Left lung (tissue), 10 donors: ENCODE results near the gene GLIS2. TPM values are rescaled to one million over a fixed set of nuclear protein-coding genes. Genes with fewer than 3 reads are reported as not detected.

Experiments
- ATAC-seq: fragments of 200-7000 bp; cut with Tn5 transposase; one replicate; pipeline ENCODE4 v1.9.1; 2020; ENCODE audit warnings: moderate library complexity
- DNase-seq, 4 donors: peaks; one replicate each; pipeline ENCODE4 v3.0.0-alpha.2; 2013 to 2020
- H3K27ac ChIP-seq, 2 donors: fragments of 200-600 bp; sonication (generic) in 1 of 2; one replicate each; pipeline versions ENCODE4 v1.5.0 to v1.8.0; 2020 to 2021
- H3K27me3 ChIP-seq, 2 donors: fragments of 200-600 bp; sonication (generic) in 1 of 2; one replicate each; pipeline versions ENCODE4 v1.5.0 to v1.8.0; 2020 to 2021
- H3K36me3 ChIP-seq, 2 donors: fragments of 200-600 bp; sonication (generic) in 1 of 2; one replicate each; pipeline versions ENCODE4 v1.5.0 to v1.8.0; 2020 to 2021
- H3K4me1 ChIP-seq, 2 donors: fragments of 200-600 bp; one replicate each; pipeline ENCODE4 v1.8.0; 2021
- H3K4me3 ChIP-seq, 2 donors: fragments of 200-600 bp; sonication (generic) in 1 of 2; one replicate each; pipeline versions ENCODE4 v1.5.0 to v1.8.0; 2020 to 2021; ENCODE audit warnings: mild to moderate bottlenecking in 1 of 2
- H3K9me3 ChIP-seq, 2 donors: fragments of 200-600 bp; sonication (generic) in 1 of 2; one replicate each; pipeline versions ENCODE4 v1.5.0 to v1.8.0; 2020 to 2021
- intact Hi-C, 2 donors: fragments of 100-400 bp; cut with DNase I; formaldehyde crosslinking; loops; one replicate each; pipeline versions ENCODE4 v1.11.2 to v1.14.2; 2022
- polyA plus RNA-seq, 6 donors: library from polyadenylated mRNA; unstranded; fragments of 120-200 nt; gene quantifications; one replicate each; pipeline ENCODE4 v1.2.1, GENCODE V29; 2013; ENCODE audit not compliant: insufficient read length in 6 of 6
- total RNA-seq, 2 donors: library from RNA; stranded (reverse); fragmentation: NEBNext Ultra II Directional; extraction: Animal tissue kit (Norgen Biotek cat#: 25700); gene quantifications; one replicate each; pipeline ENCODE4 v1.2.1, GENCODE V29; 2021
- TF ChIP-seq, protein P1 (sequence below), 2 donors: fragments of 200-600 bp; sonication (generic) in 1 of 2; IDR thresholded peaks; one replicate each; pipeline versions ENCODE4 v1.5.0 to v1.8.0; 2021; ENCODE audit warnings: antibody characterized with exemption in 2 of 2
- donor health status: DM: no; HTN: yes; CAD: no.
- donor health status: DM: no; HTN: no; CAD: no.

Gene GLIS2
- total and polyA plus RNA-seq, 8 donors = 17.2 to 31.0 (median 25.3) TPM

- no peak overlapping the region for H3K27ac ChIP-seq
- DNase-seq (no peak), ATAC-seq (no peak)
- no peaks in the 10 kb centered on the region for H3K27me3 ChIP-seq
- H3K36me3 ChIP-seq = peaks cover 0 to 95% of the 10 kb centered on the region in 2 donors
- H3K9me3 ChIP-seq = no peaks in the 10 kb centered on the region
- H3K4me1 ChIP-seq = peaks cover 0 to 17% of the 10 kb centered on the region in 2 donors
- no peak overlapping the region for H3K4me3 ChIP-seq
- intact Hi-C loops = no loop called here
- TF ChIP-seq, protein P1, sequence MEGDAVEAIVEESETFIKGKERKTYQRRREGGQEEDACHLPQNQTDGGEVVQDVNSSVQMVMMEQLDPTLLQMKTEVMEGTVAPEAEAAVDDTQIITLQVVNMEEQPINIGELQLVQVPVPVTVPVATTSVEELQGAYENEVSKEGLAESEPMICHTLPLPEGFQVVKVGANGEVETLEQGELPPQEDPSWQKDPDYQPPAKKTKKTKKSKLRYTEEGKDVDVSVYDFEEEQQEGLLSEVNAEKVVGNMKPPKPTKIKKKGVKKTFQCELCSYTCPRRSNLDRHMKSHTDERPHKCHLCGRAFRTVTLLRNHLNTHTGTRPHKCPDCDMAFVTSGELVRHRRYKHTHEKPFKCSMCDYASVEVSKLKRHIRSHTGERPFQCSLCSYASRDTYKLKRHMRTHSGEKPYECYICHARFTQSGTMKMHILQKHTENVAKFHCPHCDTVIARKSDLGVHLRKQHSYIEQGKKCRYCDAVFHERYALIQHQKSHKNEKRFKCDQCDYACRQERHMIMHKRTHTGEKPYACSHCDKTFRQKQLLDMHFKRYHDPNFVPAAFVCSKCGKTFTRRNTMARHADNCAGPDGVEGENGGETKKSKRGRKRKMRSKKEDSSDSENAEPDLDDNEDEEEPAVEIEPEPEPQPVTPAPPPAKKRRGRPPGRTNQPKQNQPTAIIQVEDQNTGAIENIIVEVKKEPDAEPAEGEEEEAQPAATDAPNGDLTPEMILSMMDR (IDR thresholded peaks at IDR 0.05) = no peak
These were observed 67.0 kb downstream of the GLIS2 start for GRCh38 chr16:4382795-4383357.

GRCh38 chr16:4383591-4384444 is 68.0 kb downstream of the GLIS2 start:
- TF ChIP-seq, protein P1 (IDR thresholded peaks at IDR 0.05) = no peak
- no peak overlapping the region for H3K4me3 ChIP-seq
- intact Hi-C loops = no loop called here
- H3K36me3 ChIP-seq = peaks cover 0 to 95% of the 10 kb centered on the region in 2 donors
- DNase-seq = no peak
- H3K9me3 ChIP-seq = no peaks in the 10 kb centered on the region
- peaks cover 0 to 9% of the 10 kb centered on the region in 2 donors for H3K4me1 ChIP-seq
- no peak for ATAC-seq
- H3K27me3 ChIP-seq = no peaks in the 10 kb centered on the region
- no peak overlapping the region for H3K27ac ChIP-seq

- Histone ChIP-seq H3K27ac (peak overlapping the region in 1 of 2 donors; percentile 5), H3K36me3 (peaks cover 0 to 96% of the 10 kb centered on the region in 2 donors), H3K9me3 (no peaks in the 10 kb centered on the region), H3K27me3 (no peaks in the 10 kb centered on the region), H3K4me1 (peaks cover 0 to 9% of the 10 kb centered on the region in 2 donors), H3K4me3 (no peak overlapping the region)
- no peak for ATAC-seq
- no peak for DNase-seq
- TF ChIP-seq, protein P1 (IDR thresholded peaks at IDR 0.05) = no peak
- intact Hi-C loops = no loop called here
These were observed 68.7 kb downstream of the GLIS2 start for GRCh38 chr16:4384509-4384942.

DNA sequence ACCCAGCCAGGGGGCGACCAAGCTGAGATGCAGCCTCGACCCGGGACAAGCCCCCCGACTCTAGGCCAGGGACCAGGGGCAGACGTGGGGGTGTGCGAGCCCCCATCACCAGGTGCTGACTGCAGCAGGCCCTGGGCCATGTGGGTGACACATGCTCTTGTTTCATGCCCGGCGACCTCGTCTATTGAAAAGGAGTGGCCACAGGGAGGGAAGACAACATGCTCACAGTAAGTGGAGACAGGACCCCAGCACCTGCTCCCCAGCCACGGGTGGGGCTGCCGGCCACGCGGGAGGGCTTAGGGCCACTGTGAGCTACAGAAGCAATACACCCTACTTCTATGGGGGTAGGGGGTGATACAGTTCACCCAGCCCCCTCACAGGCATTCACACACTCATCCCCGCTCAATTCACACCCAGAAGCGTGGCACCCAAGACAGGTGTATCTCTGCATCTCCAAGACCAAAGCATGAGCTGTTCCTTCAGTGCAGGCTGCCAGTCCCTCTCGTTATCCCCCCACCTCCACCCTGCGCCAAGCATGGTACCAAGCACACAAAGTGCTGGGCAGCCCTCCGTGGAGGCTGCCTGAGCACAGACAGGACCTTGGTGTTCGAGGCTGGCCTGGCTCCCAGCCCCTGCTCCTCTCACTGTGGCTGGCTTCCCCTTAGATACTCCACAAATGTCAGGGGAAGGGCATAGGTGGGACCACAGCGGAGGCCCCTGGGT is 69.4 kb downstream of the GLIS2 start:
- peaks cover 0 to 12% of the 10 kb centered on the region in 2 donors for H3K4me1 ChIP-seq
- no peak overlapping the region for H3K4me3 ChIP-seq
- ATAC-seq = no peak
- TF ChIP-seq, protein P1 (IDR thresholded peaks at IDR 0.05) = no peak
- no peak for DNase-seq
- intact Hi-C loops = no loop called here
- H3K9me3 ChIP-seq = no peaks in the 10 kb centered on the region
- H3K27me3 ChIP-seq = no peaks in the 10 kb centered on the region
- H3K36me3 ChIP-seq = peaks cover 0 to 100% of the 10 kb centered on the region in 2 donors
- H3K27ac ChIP-seq = peak overlapping the region in 1 of 2 donors; percentile 10
